Liver (tissue), 9 donors: ENCODE measurements around the gene SPN. TPM values are rescaled to one million over a fixed set of nuclear protein-coding genes. Genes with fewer than 3 reads are reported as not detected.

Experiments
- DNase-seq: peaks from one replicate; pipeline ENCODE4 v3.0.0-alpha.2; 2017; ENCODE audit warnings: low spot score
- H3K27ac ChIP-seq, 2 donors: one replicate each; pipeline ENCODE4 v1.7.0; 2013; ENCODE audit warnings: inconsistent platforms in 2 of 2, low read length in 2 of 2, control low read depth in 1 of 2, low read depth in 1 of 2, mild to moderate bottlenecking in 1 of 2
- H3K27me3 ChIP-seq, 4 donors: one replicate each; pipeline versions ENCODE4 v1.6.1 to v1.7.0; 2013; ENCODE audit warnings: low read length in 3 of 4, inconsistent platforms in 1 of 4, mild to moderate bottlenecking in 1 of 4, moderate library complexity in 1 of 4; ENCODE audit not compliant: control insufficient read depth in 4 of 4, insufficient read depth in 4 of 4
- H3K36me3 ChIP-seq, 4 donors: one replicate each; pipeline versions ENCODE4 v1.6.1 to v1.7.0; 2013; ENCODE audit warnings: low read length in 3 of 4, mild to moderate bottlenecking in 3 of 4, low read depth in 1 of 4, moderate library complexity in 1 of 4; ENCODE audit not compliant: control insufficient read depth in 4 of 4, insufficient read depth in 3 of 4
- H3K4me1 ChIP-seq, 4 donors: one replicate each; pipeline versions ENCODE4 v1.6.1 to v1.7.0; 2013; ENCODE audit warnings: low read length in 3 of 4, mild to moderate bottlenecking in 3 of 4, moderate library complexity in 1 of 4; ENCODE audit not compliant: control insufficient read depth in 4 of 4, insufficient read depth in 4 of 4
- H3K4me3 ChIP-seq, 3 donors: one replicate each; pipeline versions ENCODE4 v1.6.1 to v1.7.0; 2013; ENCODE audit warnings: low read length in 3 of 3, control low read depth in 1 of 3, low read depth in 1 of 3, mild to moderate bottlenecking in 1 of 3
- H3K9ac ChIP-seq, 2 donors: one replicate each; pipeline ENCODE4 v1.7.0; 2013; ENCODE audit warnings: low read length in 2 of 2, mild to moderate bottlenecking in 2 of 2, moderate library complexity in 2 of 2, control low read depth in 1 of 2, low read depth in 1 of 2
- H3K9me3 ChIP-seq, 4 donors: one replicate each; pipeline versions ENCODE4 v1.6.1 to v1.7.0; 2013; ENCODE audit warnings: low read length in 3 of 4; ENCODE audit not compliant: control insufficient read depth in 4 of 4
- ATF3 ChIP-seq: IDR thresholded peaks from 2 replicates; pipeline ENCODE4 v1.6.1; 2016; ENCODE audit warnings: antibody characterized with exemption
- CTCF ChIP-seq: fragments of 150-350 bp; IDR thresholded peaks from 2 replicates; pipeline ENCODE4 v1.5.1; 2017; ENCODE audit warnings: improper control_type of control experiment, low read depth, low read length; ENCODE audit not compliant: missing input control
- EGR1 ChIP-seq, 2 donors: IDR thresholded peaks; 2 replicates each; pipeline ENCODE4 v1.6.1; 2016 to 2018; ENCODE audit warnings: antibody characterized with exemption in 2 of 2, low read depth in 2 of 2
- FOXA1 ChIP-seq: IDR thresholded peaks from 2 replicates; pipeline ENCODE4 v1.6.1; 2016; ENCODE audit warnings: antibody characterized with exemption
- FOXA2 ChIP-seq: IDR thresholded peaks from 2 replicates; pipeline ENCODE4 v1.6.1; 2016; ENCODE audit warnings: antibody characterized with exemption
- GABPA ChIP-seq, 2 donors: IDR thresholded peaks in 1 of 2; conservative IDR thresholded peaks in 1 of 2; 2 replicates each; pipeline ENCODE4 v1.6.1; 2016; ENCODE audit warnings: antibody characterized with exemption in 2 of 2, mild to moderate bottlenecking in 1 of 2, moderate library complexity in 1 of 2
- HNF4A ChIP-seq, 2 donors: conservative IDR thresholded peaks; 2 replicates each; pipeline ENCODE4 v1.6.1; 2016; ENCODE audit warnings: antibody characterized with exemption in 2 of 2, mild to moderate bottlenecking in 2 of 2
- JUND ChIP-seq, 2 donors: IDR thresholded peaks; 2 replicates each; pipeline ENCODE4 v1.6.1; 2016; ENCODE audit warnings: antibody characterized with exemption in 2 of 2
- MAX ChIP-seq: IDR thresholded peaks from 2 replicates; pipeline ENCODE4 v1.6.1; 2016; ENCODE audit warnings: antibody characterized with exemption
- NR2F2 ChIP-seq: IDR thresholded peaks from 2 replicates; pipeline ENCODE4 v1.6.1; 2016; ENCODE audit warnings: antibody characterized with exemption
- RAD21 ChIP-seq, 2 donors: IDR thresholded peaks; 2 replicates each; pipeline ENCODE4 v1.6.1; 2016; ENCODE audit warnings: antibody characterized with exemption in 2 of 2, mild to moderate bottlenecking in 2 of 2
- RXRA ChIP-seq, 2 donors: IDR thresholded peaks; 2 replicates each; pipeline ENCODE4 v1.6.1; 2017 to 2018; ENCODE audit warnings: antibody characterized with exemption in 2 of 2, mild to moderate bottlenecking in 1 of 2
- SP1 ChIP-seq: IDR thresholded peaks from 2 replicates; pipeline ENCODE4 v1.6.1; 2018; ENCODE audit warnings: antibody characterized with exemption, mild to moderate bottlenecking
- TAF1 ChIP-seq: conservative IDR thresholded peaks from 2 replicates; pipeline ENCODE4 v1.6.1; 2016; ENCODE audit warnings: antibody characterized with exemption, mild to moderate bottlenecking
- YY1 ChIP-seq: IDR thresholded peaks from 2 replicates; pipeline ENCODE4 v1.6.1; 2016; ENCODE audit warnings: antibody characterized with exemption, mild to moderate bottlenecking
- ZBTB33 ChIP-seq: IDR thresholded peaks from 2 replicates; pipeline ENCODE4 v1.6.1; 2016; ENCODE audit warnings: antibody characterized with exemption
- WGBS: extraction: QIAGEN DNeasy Blood & Tissue Kit; methylation state at CpG from one replicate; pipeline ENCODE4 v1.1.7; 2013; 5-methylcytosine and 5-hydroxymethylcytosine counted together
- polyA plus RNA-seq, 2 donors: library from polyadenylated mRNA; stranded (reverse) in 1 of 2; unstranded in 1 of 2; fragments of 200-250 nt in 1 of 2; fragments of >200 nt in 1 of 2; fragmentation: Nextera tagmentation in 1 of 2; extraction: Ambion mirVana in 1 of 2; gene quantifications; one replicate each; pipeline versions ENCODE4 v1.2.1 to v1.2.3, GENCODE V29; 2013 to 2015
- total RNA-seq, 2 donors: library from RNA; depleted of rRNA; stranded (reverse); fragments of >200 nt; gene quantifications; one replicate each; pipeline ENCODE4 v1.2.3, GENCODE V29; 2014
- donor health status: healthy.
- donor health status: healthy.
- donor health status: healthy.
- donor health status: healthy.
- donor health status: healthy.

SPN gene
- total and polyA plus RNA-seq, 4 donors: 0.85 to 31.2 (median 0.91) TPM

- no peak overlapping the region for H3K9ac ChIP-seq
- H3K36me3 ChIP-seq: peaks cover 0 to 2% (median 0%) of the 10 kb centered on the region in 4 donors
- no peaks in the 10 kb centered on the region for H3K9me3 ChIP-seq
- TF ChIP-seq MAX (no peak), RXRA (IDR thresholded peaks at IDR 0.05) (no peak), JUND (IDR thresholded peaks at IDR 0.05) (no peak), SP1 (no peak), ATF3 (no peak), EGR1 (IDR thresholded peaks at IDR 0.05; ENCODE audit: low read depth in 2 of 2) (no peak), HNF4A (conservative IDR thresholded peaks at IDR 0.05) (no peak), NR2F2 (no peak), ZBTB33 (no peak), FOXA1 (no peak)
- H3K27ac ChIP-seq: no peak overlapping the region
- H3K4me1 ChIP-seq: peaks cover 0 to 3% (median 0%) of the 10 kb centered on the region in 4 donors
- H3K27me3 ChIP-seq: no peaks in the 10 kb centered on the region
- H3K4me3 ChIP-seq: no peak overlapping the region
- DNase-seq: no peak
- WGBS: 83% methylated on average over 5 of the region's 5 CpGs
Measured at GRCh38 chr16:29701214-29701555, 38.1 kb downstream of the SPN start.

GRCh38 chr16:29702269-29702668 is 39.2 kb downstream of the SPN start:
- Histone ChIP-seq H3K27ac (no peak overlapping the region), H3K4me3 (no peak overlapping the region), H3K36me3 (no peaks in the 10 kb centered on the region), H3K9ac (peak overlapping the region in 1 of 2 donors; percentile 3), H3K4me1 (peaks cover 0 to 3% (median 0%) of the 10 kb centered on the region in 4 donors), H3K9me3 (no peaks in the 10 kb centered on the region), H3K27me3 (no peaks in the 10 kb centered on the region)
- 63% methylated on average over 13 of the region's 13 CpGs for WGBS
- no peak for TF ChIP-seq NR2F2
- no peak for TF ChIP-seq YY1
- no peak for TF ChIP-seq FOXA1
- no peak for TF ChIP-seq SP1
- no peak for TF ChIP-seq EGR1 (IDR thresholded peaks at IDR 0.05; ENCODE audit: low read depth in 2 of 2)
- TF ChIP-seq JUND (IDR thresholded peaks at IDR 0.05): no peak
- no peak for TF ChIP-seq ZBTB33
- TF ChIP-seq MAX: no peak
- TF ChIP-seq CTCF: no peak
- no peak for TF ChIP-seq GABPA (IDR thresholded peaks at IDR 0.05 in 1 of 2, conservative IDR thresholded peaks at IDR 0.05 in 1 of 2)
- no peak for TF ChIP-seq RXRA (IDR thresholded peaks at IDR 0.05)
- TF ChIP-seq HNF4A (conservative IDR thresholded peaks at IDR 0.05): no peak
- TF ChIP-seq TAF1: no peak
- no peak for TF ChIP-seq FOXA2
- no peak for TF ChIP-seq RAD21 (IDR thresholded peaks at IDR 0.05)
- DNase-seq: no peak
